GM12801 (cell line): ENCODE measurements around the gene KCNK4.

Experiments
- CTCF ChIP-seq: IDR thresholded peaks from one replicate; pipeline ENCODE4 v1.5.1; 2011; ENCODE audit warnings: control low read depth; ENCODE audit not compliant: insufficient read length; ENCODE audit errors: extremely low read depth

KCNK4 gene

GRCh38 chr11:64291752-64292459, 804 bp downstream of the KCNK4 start:
- TF ChIP-seq CTCF, result no peak

- TF ChIP-seq CTCF, result no peak
Measured at GRCh38 chr11:64292460-64293254, 1.6 kb downstream of the KCNK4 start.

GRCh38 chr11:64294774-64295173, 3.7 kb downstream of the KCNK4 start:
- TF ChIP-seq CTCF, result no peak

- no peak for TF ChIP-seq CTCF
Measured at GRCh38 chr11:64295760-64296159, 4.7 kb downstream of the KCNK4 start.

GRCh38 chr11:64296236-64296635, 5.1 kb downstream of the KCNK4 start:
- TF ChIP-seq CTCF, result no peak

- TF ChIP-seq CTCF, result no peak
Measured at GRCh38 chr11:64296830-64297698, 6.0 kb downstream of the KCNK4 start.
